NCI-H2196 (cell line): ENCODE measurements around the gene DTX3.
"Not testable (repeated sequence)": the region's sequence is repeated elsewhere in the genome, so short reads cannot be mapped to it uniquely, and the experiment has no call there.

Source experiments
- DNase-seq: peaks from one replicate; lab custom pipeline; 2025; ENCODE audit not compliant: unreplicated experiment; lab: John Stamatoyannopoulos, UW

DTX3 gene

DNA sequence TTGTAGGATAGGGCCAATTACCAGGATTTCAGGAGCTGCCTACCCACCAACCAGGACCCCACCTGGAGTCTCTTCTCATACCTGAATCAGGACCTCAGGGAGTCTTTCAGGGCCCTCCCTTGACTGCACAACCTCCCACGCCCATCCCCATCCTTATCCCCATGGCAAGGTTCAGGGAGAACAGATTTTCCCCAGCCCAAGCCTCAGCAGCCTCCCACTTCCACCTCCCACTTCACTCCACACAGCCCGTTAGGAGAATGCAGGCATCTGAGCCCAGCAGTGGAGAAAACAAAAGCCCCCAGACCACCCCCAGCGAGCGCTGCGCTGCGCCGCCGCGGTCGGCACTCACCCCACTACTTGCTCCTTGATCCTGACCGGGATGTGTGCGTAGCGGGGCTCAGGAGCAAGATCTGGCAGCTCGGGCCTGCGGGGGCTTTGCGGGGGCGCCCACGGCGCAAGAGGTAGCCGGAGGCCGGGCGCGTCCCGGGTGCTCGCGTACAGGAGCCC lies 27.0 kb downstream of the DTX3 start:
- DNase-seq, result no peak

DNA sequence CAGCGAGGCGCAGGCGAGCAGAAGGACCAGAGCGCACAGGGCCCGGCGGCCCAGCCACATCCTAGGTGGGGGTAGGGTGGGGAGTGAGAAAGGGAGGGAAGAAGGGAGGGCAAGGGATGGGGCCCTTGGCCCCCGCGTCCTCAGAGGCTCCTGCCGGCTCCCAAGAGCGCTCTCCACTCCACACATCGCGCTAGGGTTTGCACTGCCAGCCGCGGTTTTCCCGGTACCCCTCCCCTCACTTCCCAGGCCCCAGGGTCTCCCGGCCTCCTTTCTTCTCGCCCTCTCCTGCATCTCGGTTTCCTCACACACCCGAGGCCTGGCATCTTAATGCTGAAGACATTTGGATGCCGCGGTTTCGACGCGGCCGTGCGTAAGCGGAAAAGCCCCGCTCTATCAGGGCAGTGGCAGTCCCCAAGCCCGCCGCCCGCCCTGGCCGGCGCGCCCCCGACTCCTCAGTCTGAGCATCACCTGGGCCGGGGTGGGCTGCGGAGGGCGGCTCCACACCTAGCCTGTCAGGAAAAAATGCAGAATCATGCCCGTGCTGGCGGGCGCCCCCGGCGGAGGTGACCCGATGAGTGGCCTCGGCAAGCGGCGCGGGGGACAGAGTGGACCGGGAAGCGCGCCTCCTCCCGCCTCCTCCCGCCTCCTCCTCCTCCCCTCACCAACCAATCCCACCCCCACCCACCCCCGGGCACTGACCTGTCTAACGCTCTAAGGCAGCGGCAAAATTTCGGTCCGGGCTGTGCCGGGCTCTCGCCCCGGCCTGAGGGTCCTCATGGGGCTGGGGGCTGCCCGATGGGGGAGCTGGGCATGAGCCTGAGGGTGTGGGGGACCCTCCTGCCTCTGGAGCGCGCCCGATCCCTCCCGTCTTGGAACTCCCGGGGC lies 27.7 kb downstream of the DTX3 start:
- no peak for DNase-seq

DNA sequence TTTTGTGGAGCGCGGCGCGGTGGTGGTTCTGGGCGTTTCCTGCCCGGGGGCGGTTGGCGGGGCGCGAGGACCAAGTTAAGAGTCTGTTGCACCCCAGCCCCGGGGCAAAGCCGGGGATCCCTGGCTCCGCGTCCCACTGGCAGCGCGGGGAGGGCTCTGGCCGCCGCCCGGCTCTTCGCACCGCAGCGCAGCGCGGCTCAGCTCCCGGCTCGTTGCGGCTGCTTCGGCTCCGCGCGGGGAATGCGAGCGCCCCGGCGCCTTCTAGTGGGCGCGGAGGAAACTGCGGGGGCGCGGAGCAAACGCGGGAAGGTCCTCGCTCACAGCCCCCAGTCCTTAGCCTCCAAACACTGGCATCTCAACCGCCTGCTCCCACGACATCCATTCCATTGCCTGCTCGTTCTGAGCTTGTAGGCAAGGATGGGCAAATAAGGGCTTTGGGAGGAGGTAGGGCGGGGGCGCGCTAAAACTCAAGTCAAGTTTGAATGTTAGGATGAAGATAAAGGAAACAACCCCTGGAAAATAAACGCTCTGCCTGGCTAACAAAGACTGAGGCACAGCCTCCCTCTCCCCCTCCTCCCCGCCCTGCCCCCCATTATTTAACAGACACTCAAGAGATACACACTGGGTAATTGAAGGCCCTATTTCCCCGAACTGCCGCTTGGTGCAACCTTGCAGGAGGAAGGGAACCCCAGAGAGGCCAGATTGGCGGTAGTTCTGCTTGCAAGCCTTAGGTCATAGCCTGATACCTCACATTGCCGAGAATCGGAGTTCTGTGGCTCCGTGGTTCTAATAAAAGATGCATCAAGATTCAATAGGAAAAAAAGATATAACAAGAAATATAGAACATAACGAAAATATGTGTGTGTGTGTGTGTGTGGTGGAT lies 28.6 kb downstream of the DTX3 start, which contains the start of gene B4GALNT1:
B4GALNT1 (minus strand) TSS at position 244 of the 883 bp plus-strand sequence. CDS start 1,069 bp downstream, outside the sequence.
- peak; percentile 85 for DNase-seq

- not testable (repeated sequence) for DNase-seq
Observed at GRCh38 chr12:57636731-57637130, 32.1 kb downstream of the DTX3 start.

GRCh38 chr12:57637364-57637763 lies 32.7 kb downstream of the DTX3 start:
- DNase-seq, result no peak

- no peak for DNase-seq
Observed at GRCh38 chr12:57638096-57638495, 33.5 kb downstream of the DTX3 start.

DNA sequence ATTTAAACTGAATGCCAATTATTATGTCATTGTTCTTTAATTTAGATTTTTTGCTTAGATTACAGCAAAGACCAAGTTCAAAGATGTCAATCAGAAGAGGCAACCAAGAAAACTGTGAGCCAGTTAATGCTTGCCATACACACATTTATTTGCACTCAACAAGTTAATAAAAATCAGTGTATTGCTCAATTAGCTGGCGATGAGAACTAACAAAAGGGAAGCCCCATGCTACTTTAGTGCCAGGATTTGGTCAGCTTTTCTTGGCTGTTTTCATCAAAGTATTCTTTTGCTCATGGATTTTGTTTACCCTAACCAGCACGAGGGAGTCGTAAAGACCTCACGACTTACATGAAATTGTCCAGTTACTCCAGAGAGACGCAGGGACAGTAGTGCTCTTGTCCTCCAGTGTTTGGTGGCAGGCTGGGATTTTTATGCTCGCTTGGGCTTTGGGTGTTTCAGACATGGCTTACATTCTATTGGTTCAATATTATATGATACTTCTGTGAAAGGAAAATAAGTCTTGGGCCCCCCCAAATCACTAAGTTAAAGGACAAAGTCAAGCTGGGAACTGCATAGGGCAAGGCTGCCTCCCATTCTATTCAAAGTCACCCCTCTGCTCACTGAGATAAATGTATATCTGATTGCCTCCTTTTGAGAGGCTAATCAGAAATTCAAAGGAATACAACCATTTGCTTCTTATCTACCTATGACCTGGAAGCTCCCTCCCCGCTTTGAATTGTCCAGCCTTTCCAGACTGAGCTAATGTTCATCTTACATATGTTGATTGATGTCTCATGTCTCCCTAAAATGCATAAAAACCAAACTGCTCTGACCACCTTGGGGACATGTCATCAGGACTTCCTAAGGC lies 35.8 kb downstream of the DTX3 start:
- DNase-seq, result no peak

- no peak for DNase-seq
Observed at GRCh38 chr12:57641699-57642442, 37.2 kb downstream of the DTX3 start.

DNA sequence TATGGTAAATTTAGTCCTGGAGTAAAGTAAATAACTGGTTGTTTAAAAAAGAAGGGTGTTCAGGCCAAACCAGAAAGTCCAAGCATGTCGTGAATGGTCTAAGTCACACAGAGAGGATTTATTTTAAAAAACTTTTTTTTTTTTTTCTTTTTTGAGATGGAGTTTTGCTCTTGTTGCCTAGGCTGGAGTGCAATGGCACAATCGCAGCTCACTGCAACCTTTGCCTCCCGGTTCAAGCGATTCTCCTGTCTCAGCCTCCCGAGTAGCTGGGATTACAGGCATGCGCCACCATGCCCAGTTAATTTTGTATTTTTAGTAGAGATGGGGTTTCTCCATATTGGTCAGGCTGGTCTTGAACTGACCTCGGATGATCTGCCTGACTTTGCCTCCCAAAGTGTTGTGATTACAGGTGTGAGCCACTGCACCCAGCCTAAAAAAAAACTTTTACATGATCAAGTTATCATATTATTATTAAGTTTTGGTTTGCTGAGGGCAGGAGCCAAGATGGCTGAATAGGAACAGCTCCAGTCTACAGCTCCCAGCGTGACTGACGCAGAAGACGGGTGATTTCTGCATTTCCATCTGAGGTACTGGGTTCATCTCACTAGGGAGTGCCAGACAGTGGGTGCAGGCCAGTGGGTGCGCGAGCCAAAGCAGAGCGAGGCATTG lies 41.5 kb downstream of the DTX3 start:
- not testable (repeated sequence) for DNase-seq

- DNase-seq, result not testable (repeated sequence)
Observed at GRCh38 chr12:57646659-57647049, 42.0 kb downstream of the DTX3 start.

DNA sequence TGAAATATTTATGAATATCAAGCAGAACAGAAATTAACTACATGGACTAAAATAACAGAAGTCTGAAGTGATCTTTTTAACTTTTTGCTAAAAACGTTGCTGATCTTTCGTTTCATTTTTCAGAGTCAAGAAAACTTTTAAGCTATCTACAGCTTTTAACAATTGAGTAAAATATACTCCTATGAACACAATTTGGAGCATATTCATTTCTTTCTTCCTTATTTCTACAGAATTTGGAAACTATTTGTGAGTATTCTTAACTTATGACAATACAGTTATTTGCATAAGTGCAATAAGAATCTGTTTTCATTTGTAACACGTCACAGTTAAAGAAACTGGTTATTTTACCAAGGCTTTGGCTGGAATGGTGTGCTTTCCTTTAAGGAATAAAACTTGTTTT lies 49.4 kb downstream of the DTX3 start:
- DNase-seq, result no peak

GRCh38 chr12:57655541-57656240 lies 51.1 kb downstream of the DTX3 start:
- DNase-seq, result no peak

- not testable (repeated sequence) for DNase-seq
Observed at GRCh38 chr12:57656408-57656807, 51.8 kb downstream of the DTX3 start.

DNA sequence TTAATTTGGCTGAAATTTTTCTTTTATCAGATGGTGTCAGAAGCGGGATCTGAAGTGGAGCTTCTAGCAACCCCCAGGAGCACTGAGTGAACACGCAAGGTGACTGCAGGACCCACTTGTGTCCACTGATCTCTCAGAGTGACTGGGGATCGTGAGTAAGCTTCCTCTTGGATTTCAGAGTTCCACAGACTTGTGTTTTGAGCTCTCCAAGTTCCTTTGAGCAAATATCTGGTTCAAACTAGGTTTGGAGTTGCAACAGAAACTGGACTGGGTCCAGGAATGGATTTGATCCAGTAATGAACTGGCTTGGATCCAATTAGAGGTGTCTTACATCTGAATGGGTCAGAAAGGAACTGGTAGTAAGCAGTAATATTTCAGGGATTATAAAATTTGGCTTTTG lies 53.1 kb downstream of the DTX3 start:
- peak; percentile 35 for DNase-seq

- DNase-seq, result no peak
Observed at GRCh38 chr12:57658890-57659289, 54.3 kb downstream of the DTX3 start.
